ENCODE results near the gene ANGPTL4.
"Not testable (repeated sequence)": the region's sequence is repeated elsewhere in the genome, so short reads cannot be mapped to it uniquely, and the experiment has no call there.

Gene ANGPTL4

GRCh38 chr19:8399681-8400188 is 35.8 kb downstream of the ANGPTL4 start:
- TF ChIP-seq, protein P1, sequence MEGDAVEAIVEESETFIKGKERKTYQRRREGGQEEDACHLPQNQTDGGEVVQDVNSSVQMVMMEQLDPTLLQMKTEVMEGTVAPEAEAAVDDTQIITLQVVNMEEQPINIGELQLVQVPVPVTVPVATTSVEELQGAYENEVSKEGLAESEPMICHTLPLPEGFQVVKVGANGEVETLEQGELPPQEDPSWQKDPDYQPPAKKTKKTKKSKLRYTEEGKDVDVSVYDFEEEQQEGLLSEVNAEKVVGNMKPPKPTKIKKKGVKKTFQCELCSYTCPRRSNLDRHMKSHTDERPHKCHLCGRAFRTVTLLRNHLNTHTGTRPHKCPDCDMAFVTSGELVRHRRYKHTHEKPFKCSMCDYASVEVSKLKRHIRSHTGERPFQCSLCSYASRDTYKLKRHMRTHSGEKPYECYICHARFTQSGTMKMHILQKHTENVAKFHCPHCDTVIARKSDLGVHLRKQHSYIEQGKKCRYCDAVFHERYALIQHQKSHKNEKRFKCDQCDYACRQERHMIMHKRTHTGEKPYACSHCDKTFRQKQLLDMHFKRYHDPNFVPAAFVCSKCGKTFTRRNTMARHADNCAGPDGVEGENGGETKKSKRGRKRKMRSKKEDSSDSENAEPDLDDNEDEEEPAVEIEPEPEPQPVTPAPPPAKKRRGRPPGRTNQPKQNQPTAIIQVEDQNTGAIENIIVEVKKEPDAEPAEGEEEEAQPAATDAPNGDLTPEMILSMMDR (IDR thresholded peaks at IDR 0.05; ENCODE audit: low read depth, low read length) = no peak
- DNase-seq (ENCODE audit: low read depth, low spot score) = no peak
- in situ Hi-C loops (cut with HindIII; ENCODE audit: low sequenced_read_pairs) = no loop called here
- H3K4me3 ChIP-seq (ENCODE audit: low read depth, low read length) = no peak overlapping the region

DNA sequence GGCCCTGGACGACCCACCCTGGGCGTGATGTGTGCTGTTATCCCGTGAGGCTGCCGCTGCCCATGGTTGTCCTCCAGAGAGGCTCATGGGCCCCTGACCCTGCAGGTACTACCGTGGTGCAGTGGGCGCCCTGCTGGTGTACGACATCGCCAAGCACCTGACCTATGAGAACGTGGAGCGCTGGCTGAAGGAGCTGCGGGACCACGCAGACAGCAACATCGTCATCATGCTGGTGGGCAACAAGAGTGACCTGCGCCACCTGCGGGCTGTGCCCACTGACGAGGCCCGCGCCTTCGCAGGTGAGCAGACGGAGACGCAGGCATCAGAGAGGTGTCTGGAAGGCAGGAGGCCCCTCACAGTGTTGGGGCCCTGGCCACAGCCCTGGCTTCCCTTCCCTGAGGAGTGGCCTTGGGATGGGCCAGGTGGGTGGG is 38.0 kb downstream of the ANGPTL4 start:
- TF ChIP-seq, protein P1 (IDR thresholded peaks at IDR 0.05; ENCODE audit: low read depth, low read length) = no peak
- H3K4me3 ChIP-seq (ENCODE audit: low read depth, low read length) = no peak overlapping the region
- in situ Hi-C loops (cut with HindIII; ENCODE audit: low sequenced_read_pairs) = no loop called here
- DNase-seq (ENCODE audit: low read depth, low spot score) = no peak

DNA sequence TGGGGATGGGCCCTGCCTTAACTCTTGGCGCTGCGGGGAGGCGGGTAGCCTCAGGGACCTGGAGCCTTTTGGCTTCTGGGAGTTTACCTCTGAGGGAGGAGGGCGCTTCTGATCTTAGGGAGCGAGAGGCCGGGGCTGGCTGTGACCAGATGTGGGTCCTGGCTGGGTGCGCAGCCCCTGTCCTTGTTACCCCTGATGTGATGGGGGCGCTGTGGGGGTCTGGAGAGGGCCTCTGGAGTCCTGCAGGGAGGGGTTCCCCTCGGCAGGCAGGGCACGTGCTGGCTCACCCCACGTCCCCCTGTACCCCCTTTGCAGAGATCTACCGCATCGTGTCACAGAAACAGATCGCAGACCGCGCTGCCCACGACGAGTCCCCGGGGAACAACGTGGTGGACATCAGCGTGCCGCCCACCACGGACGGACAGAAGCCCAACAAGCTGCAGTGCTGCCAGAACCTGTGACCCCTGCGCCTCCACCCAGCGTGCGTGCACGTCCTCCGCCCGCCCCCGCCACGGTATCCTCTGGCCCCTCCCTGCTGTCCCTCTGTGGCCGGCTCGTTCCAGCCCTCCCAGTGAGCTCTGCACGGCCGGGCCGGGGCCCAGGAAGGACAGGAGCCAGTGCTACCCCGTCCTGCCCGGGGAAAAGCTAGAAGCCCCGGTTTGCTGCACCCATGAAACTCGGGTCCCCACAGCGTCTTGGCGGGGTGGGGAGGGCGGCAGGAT is 39.3 kb downstream of the ANGPTL4 start:
- no peak overlapping the region for H3K4me3 ChIP-seq (ENCODE audit: low read depth, low read length)
- TF ChIP-seq, protein P1 (IDR thresholded peaks at IDR 0.05; ENCODE audit: low read depth, low read length) = no peak
- no peak for DNase-seq (ENCODE audit: low read depth, low spot score)
- in situ Hi-C loops (cut with HindIII; ENCODE audit: low sequenced_read_pairs) = no loop called here

- no peak for DNase-seq (ENCODE audit: low read depth, low spot score)
- in situ Hi-C loops (cut with HindIII; ENCODE audit: low sequenced_read_pairs) = no loop called here
- TF ChIP-seq, protein P1 (IDR thresholded peaks at IDR 0.05; ENCODE audit: low read depth, low read length) = no peak
- no peak overlapping the region for H3K4me3 ChIP-seq (ENCODE audit: low read depth, low read length)
Measured at GRCh38 chr19:8403820-8404109, 39.8 kb downstream of the ANGPTL4 start.

GRCh38 chr19:8404391-8405151 is 40.6 kb downstream of the ANGPTL4 start:
- TF ChIP-seq, protein P1 (IDR thresholded peaks at IDR 0.05; ENCODE audit: low read depth, low read length) = no peak
- in situ Hi-C loops (cut with HindIII; ENCODE audit: low sequenced_read_pairs) = no loop called here
- DNase-seq (ENCODE audit: low read depth, low spot score) = no peak
- no peak overlapping the region for H3K4me3 ChIP-seq (ENCODE audit: low read depth, low read length)

DNA sequence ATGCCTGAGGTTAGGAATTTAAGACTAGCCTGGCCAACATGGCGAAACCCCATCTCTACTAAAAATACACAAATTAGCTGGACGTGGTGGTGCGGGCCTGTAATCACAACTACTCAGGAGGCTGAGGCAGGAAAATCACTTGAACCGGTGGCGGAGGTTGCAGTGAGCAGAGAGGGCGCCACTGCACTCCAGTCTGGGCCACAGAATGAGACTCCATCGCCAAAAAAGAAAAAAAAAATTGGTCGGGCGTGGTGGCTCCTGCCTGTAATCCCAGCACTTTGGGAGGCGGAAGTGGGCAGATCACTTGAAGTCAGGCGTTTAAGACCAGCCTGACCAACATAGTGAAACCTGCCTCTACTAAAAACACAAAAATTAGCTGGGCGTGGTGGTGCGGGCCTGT is 46.8 kb downstream of the ANGPTL4 start:
- DNase-seq (ENCODE audit: low read depth, low spot score); H3K4me3 ChIP-seq (ENCODE audit: low read depth, low read length); in situ Hi-C loops (cut with HindIII; ENCODE audit: low sequenced_read_pairs): not testable (repeated sequence)

Data from astrocyte of the spinal cord (primary cell).